ENCODE measurements around the gene STK24. TPM values are rescaled to one million over a fixed set of nuclear protein-coding genes. Genes with fewer than 3 reads are reported as not detected.

The STK24 gene
- total and polyA plus RNA-seq, 2 of the 8 experiments (the other 6 are each of a cell fraction or from before 2014, with no cell fraction given), result 62.8 to 143 TPM

GRCh38 chr13:98577836-98578285, 954 bp upstream of the STK24 start:
- CTCF ChIA-PET (ENCODE audit: partially characterized antibody), result interaction anchor here (0.6 to 1.2 kb wide), 6 partner anchors 15 to 256 kb away, joined by 3 to 6 read pairs (median 3); no protein-coding TSS in a partner anchor
- 25% methylated on average over 10 of the region's 13 CpGs; no CpG with 5 or more reads in 1 of the 2 experiments for WGBS, 2 experiments (ENCODE audit: extremely low coverage in 1 of 2, insufficient coverage in 1 of 2, insufficient read length in 1 of 2, insufficient replicate concordance in 2 of 2, low coverage in 1 of 2, low lambda C conversion rate in 2 of 2, missing lambda C conversion rate in 1 of 2)
- FAIRE-seq, result no peak
- TF ChIP-seq RBBP5 (IDR thresholded peaks at IDR 0.05; ENCODE audit: borderline replicate concordance, low read depth, low read length), result 0 out of 2 replicates have a peak, but pooled peaks have one; percentile 22
- peak; percentile 13; the same call in 1 of the 2 replicates for TF ChIP-seq TAF1 (IDR thresholded peaks at IDR 0.05; ENCODE audit: low read depth, low read length)
- no peak for TF ChIP-seq SIRT6 (IDR thresholded peaks at IDR 0.05; ENCODE audit: low read length)
- no peak for TF ChIP-seq RXRA (IDR thresholded peaks at IDR 0.05; ENCODE audit: insufficient read depth, low read depth, low read length)
- TF ChIP-seq SUZ12 (IDR thresholded peaks at IDR 0.05; ENCODE audit: low read length), result no peak
- peak; percentile 17 for TF ChIP-seq ASH2L (IDR thresholded peaks at IDR 0.05; ENCODE audit: low read length)

More at GRCh38 chr13:98577836-98578285, 954 bp upstream of the STK24 start:
- peak overlapping the region; percentile 81 to 96 for H3K4me2 ChIP-seq (ENCODE audit: insufficient read depth in 1 of 2, low read depth in 2 of 2, low read length in 2 of 2)
- H3K4me1 ChIP-seq (replicated peaks in 1 of 4; ENCODE audit: control insufficient read depth in 3 of 4, insufficient read depth in 4 of 4, low read length in 3 of 4), result peaks cover 0 to 14% (median 3%) of the 10 kb centered on the region in 4 experiments; a peak in 4 of 7 replicates
- H3K79me1 ChIP-seq (ENCODE audit: low read depth, low read length), result no peaks in the 10 kb centered on the region; the same call in 1 of the 2 replicates
- H3K14ac ChIP-seq (ENCODE audit: insufficient read length), result no peak overlapping the region
- peak overlapping the region; percentile 8; the same call in 1 of the 2 replicates for H2BK5ac ChIP-seq (ENCODE audit: low read depth, low read length)
- H2BK12ac ChIP-seq (ENCODE audit: low read depth, low read length), result peak overlapping the region; percentile 86; the same call in 1 of the 2 replicates
- no peak overlapping the region for H2BK120ac ChIP-seq (replicated peaks; ENCODE audit: low read depth, low read length)
- no peak for DNase-seq (ENCODE audit: low read depth in 1 of 2, low spot score in 2 of 2)
- peak overlapping the region; percentile 6; the same call in 1 of the 2 replicates for H4K8ac ChIP-seq (ENCODE audit: extremely low read depth, insufficient read depth, low read length)
- peak overlapping the region; percentile 43; the same call in 1 of the 2 replicates for H2AFZ ChIP-seq (ENCODE audit: low read length)
- no peaks in the 10 kb centered on the region; a peak in 1 of 8 replicates for H3K36me3 ChIP-seq (ENCODE audit: control insufficient read depth in 2 of 4, insufficient read depth in 4 of 4, low read length in 3 of 4)
- peak overlapping the region; percentile 72 to 93 (median 77) for H3K9ac ChIP-seq (replicated peaks in 1 of 4; ENCODE audit: extremely low read depth in 1 of 4, low read depth in 3 of 4, low read length in 3 of 4)
- H2AK5ac ChIP-seq (ENCODE audit: low read depth, low read length), result no peak overlapping the region
- peak overlapping the region; percentile 0 for H4K91ac ChIP-seq (replicated peaks; ENCODE audit: insufficient read length, low read length)
- H3K18ac ChIP-seq (ENCODE audit: extremely low read depth, low read length), result peak overlapping the region; percentile 84
- POLR2A ChIA-PET (ENCODE audit: partially characterized antibody), result interaction anchor here (0.7 to 3.2 kb wide), 17 partner anchors 9 to 132 kb away, joined by 3 to 11 read pairs (median 3); no protein-coding TSS in a partner anchor
- H2BK20ac ChIP-seq (ENCODE audit: low read length), result no peak overlapping the region
- no peaks in the 10 kb centered on the region for H3K9me3 ChIP-seq (ENCODE audit: insufficient read depth in 2 of 2, low read depth in 1 of 2, low read length in 1 of 2)
- H3K4me3 ChIP-seq (ENCODE audit: extremely low read depth in 1 of 4, insufficient read depth in 2 of 4, low read depth in 3 of 4, low read length in 4 of 4), result peak overlapping the region; percentile 59 to 71 (median 70)
- H3K4ac ChIP-seq (replicated peaks; ENCODE audit: insufficient read length, low read depth, low read length), result no peak overlapping the region
- peaks cover 2 to 5% of the 10 kb centered on the region in 2 experiments for H4K20me1 ChIP-seq (replicated peaks in 1 of 2; ENCODE audit: control insufficient read depth in 1 of 2, insufficient read depth in 2 of 2, low read length in 2 of 2)
- H3K27ac ChIP-seq (ENCODE audit: low read depth, low read length), result peak overlapping the region; percentile 83
- no peak overlapping the region for H2BK15ac ChIP-seq (ENCODE audit: low read length)
- H3K23ac ChIP-seq (ENCODE audit: insufficient read length), result no peak overlapping the region
- peak overlapping the region; percentile 4 for H4K5ac ChIP-seq (ENCODE audit: insufficient read length, low read depth, low read length)
- peaks cover 30 to 32% of the 10 kb centered on the region in 2 experiments for H3K79me2 ChIP-seq (ENCODE audit: control insufficient read depth in 1 of 2, insufficient read depth in 2 of 2, low read length in 2 of 2)
- H3K56ac ChIP-seq (replicated peaks; ENCODE audit: insufficient read length, low read depth, low read length), result no peak overlapping the region
- no peaks in the 10 kb centered on the region for H3K27me3 ChIP-seq (replicated peaks in 1 of 4; ENCODE audit: control insufficient read depth in 3 of 4, extremely low read depth in 1 of 4, insufficient read depth in 3 of 4, low read length in 3 of 4)
- H3K23me2 ChIP-seq (ENCODE audit: low read depth, low read length), result peaks cover 2% of the 10 kb centered on the region; the same call in 1 of the 2 replicates
